ENCODE data around the gene GALNT2.

GALNT2 gene

DNA sequence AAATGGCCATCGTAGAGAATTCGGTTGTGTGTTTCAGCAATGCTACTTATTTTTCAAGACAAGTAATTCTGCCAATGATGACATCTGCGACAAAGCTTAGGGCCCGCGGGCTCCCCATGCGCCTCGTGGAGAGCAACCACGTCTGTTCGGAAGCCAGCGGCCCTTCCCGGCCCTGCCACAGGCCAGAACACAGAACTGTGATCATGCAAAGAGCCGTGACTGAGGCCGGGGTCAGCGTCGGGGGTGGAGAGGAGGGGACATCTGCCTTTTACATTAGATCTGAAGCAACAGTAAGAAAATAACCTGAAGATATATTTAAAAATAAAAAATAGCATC is 255.4 kb downstream of the GALNT2 start:
- DNase-seq (ENCODE audit: low read depth in 2 of 2): no peak
- TF ChIP-seq CTCF (IDR thresholded peaks at IDR 0.05; ENCODE audit: low read depth, low read length): no peak
- H3K4me3 ChIP-seq (replicated peaks in 1 of 2; ENCODE audit: low read depth in 2 of 2, low read length in 2 of 2): no peak overlapping the region

GRCh38 chr1:230322967-230323547 is 256.0 kb downstream of the GALNT2 start:
- no peak for DNase-seq (ENCODE audit: low read depth in 2 of 2)
- no peak overlapping the region for H3K4me3 ChIP-seq (replicated peaks in 1 of 2; ENCODE audit: low read depth in 2 of 2, low read length in 2 of 2)
- no peak for TF ChIP-seq CTCF (IDR thresholded peaks at IDR 0.05; ENCODE audit: low read depth, low read length)

DNA sequence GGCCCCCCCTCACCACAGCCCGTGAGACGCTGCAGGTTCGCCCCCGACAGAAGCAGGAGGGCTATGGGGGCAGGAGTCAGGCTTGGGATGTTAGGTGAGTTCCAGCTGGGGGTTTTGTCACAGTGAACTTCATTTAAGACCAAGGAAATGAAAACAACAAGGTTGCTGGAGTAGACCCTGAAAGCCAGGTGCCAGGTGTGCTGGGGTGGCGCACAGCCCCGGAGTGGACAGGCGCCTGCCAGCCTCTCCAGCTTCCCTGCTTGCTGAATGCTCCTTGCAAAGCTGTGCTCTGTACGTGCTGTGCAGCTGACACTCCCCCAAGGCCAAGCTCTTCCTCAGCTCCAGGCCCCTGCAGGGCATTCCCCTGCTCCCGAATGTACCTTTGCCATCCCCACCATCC is 256.6 kb downstream of the GALNT2 start:
- no peak for TF ChIP-seq CTCF (IDR thresholded peaks at IDR 0.05; ENCODE audit: low read depth, low read length)
- no peak for DNase-seq (ENCODE audit: low read depth in 2 of 2)
- H3K4me3 ChIP-seq (replicated peaks in 1 of 2; ENCODE audit: low read depth in 2 of 2, low read length in 2 of 2): no peak overlapping the region

DNA sequence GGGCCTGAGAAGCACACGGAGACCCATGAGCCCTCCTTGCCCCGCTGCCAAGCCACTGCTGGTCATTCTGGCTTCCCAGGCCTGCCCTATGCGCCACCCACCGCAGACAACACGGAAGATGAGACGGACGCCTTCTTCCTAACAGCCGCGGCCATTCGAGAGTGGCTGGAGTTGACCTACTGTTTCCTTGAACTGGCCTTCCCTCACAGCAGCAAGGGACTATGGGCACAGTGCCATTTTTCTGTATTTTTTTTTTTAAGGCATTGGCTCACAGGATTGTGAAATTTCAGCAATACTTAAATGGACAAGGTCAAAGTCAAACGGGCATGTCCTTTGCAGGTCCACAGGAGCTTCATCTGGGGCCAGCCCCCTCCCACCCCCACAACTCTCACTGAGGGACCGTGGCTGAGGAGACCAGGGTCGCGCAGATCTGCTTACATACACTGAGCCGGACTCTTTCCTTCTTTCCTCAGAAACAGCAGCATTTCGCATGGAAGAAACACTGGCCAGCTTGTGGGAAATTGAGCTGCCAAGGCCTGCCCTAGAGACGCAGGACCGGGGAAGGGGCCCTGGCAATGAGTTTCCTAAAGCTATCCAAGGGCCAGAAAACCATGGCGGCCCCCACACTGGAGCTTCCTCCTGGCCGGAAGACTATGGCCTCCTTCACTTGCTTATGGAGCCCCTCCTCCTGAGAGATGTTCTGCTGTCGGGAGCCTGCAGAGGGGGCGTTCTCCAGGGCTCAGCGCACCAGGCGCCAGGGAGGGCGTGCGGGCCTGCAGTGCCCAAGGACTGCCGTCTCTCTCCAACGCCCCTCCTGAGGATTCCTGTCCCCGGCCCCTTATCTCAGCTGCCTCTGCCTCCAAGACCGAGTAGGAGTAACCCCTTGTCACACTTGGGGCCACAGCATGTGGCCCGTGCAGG is 260.2 kb downstream of the GALNT2 start:
- peak; percentile 44 to 50 for DNase-seq (ENCODE audit: low read depth in 2 of 2)
- no peak overlapping the region for H3K4me3 ChIP-seq (replicated peaks in 1 of 2; ENCODE audit: low read depth in 2 of 2, low read length in 2 of 2)
- no peak for TF ChIP-seq CTCF (IDR thresholded peaks at IDR 0.05; ENCODE audit: low read depth, low read length)

GRCh38 chr1:230327892-230328284 is 260.9 kb downstream of the GALNT2 start:
- H3K4me3 ChIP-seq (replicated peaks in 1 of 2; ENCODE audit: low read depth in 2 of 2, low read length in 2 of 2): no peak overlapping the region

DNA sequence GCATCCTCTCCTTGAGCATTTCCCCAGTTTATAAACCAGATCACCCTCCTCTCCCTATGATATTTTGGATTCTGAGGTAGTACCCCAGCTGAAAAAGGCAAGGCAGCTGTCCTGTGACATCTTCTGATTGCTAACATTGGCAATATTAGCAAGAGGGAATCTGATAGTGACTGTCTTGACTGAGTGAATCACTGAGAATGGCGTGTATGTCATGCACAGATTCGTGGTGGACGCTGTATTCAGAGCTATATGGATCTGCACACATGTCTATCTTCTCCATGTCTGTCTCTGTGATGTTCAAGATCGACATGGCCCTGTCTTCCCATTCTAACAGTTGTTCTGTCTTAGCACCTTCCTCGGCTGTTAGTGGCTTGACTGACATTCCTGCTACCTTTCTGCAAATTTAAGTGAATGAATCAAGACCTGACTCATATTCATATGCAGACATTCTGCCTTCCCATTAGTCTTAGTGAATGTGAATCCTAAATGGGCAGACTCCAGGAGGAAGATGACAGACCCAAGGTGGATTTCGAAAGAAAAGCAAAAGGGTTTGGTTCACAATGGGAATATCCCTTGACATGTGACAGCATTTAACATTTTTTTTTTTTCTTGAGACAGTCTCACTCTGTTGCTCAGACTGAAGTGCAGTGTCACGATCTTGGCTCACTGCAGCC is 261.4 kb downstream of the GALNT2 start:
- DNase-seq (ENCODE audit: low read depth in 2 of 2): peak in 1 of 2 donors; percentile 51
- H3K4me3 ChIP-seq (replicated peaks in 1 of 2; ENCODE audit: low read depth in 2 of 2, low read length in 2 of 2): no peak overlapping the region
- TF ChIP-seq CTCF (IDR thresholded peaks at IDR 0.05; ENCODE audit: low read depth, low read length): no peak

More at GRCh38 chr1:230327892-230328284, 260.9 kb downstream of the GALNT2 start:
- TF ChIP-seq CTCF (IDR thresholded peaks at IDR 0.05; ENCODE audit: low read depth, low read length): no peak
- DNase-seq (ENCODE audit: low read depth in 2 of 2): peak in 1 of 2 donors; percentile 27
